Stimulated activated CD4-positive, alpha-beta T cell treated with anti-CD3 and anti-CD28 coated beads, Interleukin-15, amount 100 ng/mL, for 1 hour (primary cell): ENCODE data around the gene C4orf54.

Experiments used
- DNase-seq, 2 donors: peaks; one replicate each; pipeline ENCODE4 v3.0.0-alpha.2; 2020; ENCODE audit warnings: low read depth in 1 of 2, low spot score in 1 of 2

The C4orf54 gene

DNA sequence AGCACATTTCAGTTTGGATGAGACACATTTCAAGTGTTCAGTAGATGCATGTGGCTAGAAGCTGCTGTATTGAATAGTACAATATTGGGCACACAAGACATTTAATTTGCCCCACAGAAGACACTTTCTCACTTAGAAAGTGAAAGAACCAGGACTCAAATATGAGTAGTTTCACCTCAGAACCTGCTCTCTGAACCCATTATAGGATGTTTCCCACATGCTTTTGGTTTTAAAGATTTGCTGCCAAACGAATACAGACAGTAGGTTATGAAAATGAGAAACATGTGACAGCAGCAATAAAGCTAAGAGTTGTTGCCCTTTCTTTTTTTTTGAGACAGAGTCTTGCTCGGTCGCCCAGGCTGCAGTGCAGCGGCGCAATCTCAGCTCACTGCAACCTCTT is 32.3 kb downstream of the C4orf54 start:
- DNase-seq, result no peak

DNA sequence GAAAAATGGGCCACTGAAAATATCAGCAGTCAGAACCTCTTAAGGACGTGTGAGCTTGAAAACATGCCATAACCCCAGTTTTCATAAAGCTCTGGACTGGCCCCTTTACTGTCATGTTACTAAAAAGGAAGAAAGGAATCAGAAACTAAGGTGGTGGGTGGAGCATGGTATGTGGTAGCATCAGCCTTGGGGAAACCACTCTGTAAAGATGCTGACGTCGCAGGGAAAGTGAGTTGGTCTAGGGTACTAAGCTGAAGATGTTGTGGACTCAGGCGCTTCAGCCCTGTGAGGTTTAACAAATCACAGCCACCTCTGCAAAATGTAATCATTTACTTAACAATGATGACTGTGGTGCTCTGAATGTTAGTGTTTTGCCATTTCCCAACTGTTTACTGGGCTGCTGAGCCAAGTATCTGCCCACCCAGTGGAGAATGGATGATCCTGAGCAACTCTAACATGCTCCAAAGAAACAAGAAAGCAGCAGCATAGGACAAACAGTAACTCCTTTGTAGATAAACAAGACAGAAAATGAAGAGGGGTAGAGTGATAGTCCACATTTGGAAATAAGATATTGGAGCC is 33.4 kb downstream of the C4orf54 start:
- DNase-seq, result no peak

GRCh38 chr4:99622341-99622740 is 35.3 kb downstream of the C4orf54 start:
- no peak for DNase-seq

- no peak for DNase-seq
Measured at GRCh38 chr4:99617374-99617773, 40.3 kb downstream of the C4orf54 start.

DNA sequence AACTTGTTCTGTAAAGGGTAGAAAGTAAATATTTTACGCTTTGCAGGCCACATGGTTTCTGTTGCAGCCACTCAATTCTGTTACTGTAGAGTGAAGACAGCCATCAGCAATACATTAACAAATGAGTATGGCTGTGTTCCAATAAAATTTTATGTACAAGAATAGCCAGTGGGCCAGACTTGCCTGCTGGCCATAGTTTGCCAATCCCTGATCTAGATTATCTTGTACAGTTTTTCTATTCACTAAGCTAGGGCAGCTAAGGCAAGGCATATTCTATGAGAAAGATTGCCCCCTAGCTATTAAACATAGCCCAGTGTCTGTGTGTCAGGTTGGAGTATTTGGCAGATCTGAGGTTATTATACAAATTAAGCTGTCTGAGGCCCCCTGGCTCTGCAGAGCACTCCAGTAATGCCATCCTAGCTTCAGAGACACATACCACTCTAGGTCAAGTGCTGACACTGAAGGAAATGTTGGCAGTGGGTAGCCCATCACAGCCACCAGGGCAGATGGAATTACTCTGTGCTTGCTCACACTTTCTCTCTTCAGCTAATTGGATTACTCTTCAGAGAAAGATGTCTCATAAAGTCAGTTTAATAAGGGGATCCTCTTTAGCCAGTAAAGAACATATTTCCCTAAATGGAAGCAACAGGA is 42.3 kb downstream of the C4orf54 start:
- DNase-seq, result no peak

DNA sequence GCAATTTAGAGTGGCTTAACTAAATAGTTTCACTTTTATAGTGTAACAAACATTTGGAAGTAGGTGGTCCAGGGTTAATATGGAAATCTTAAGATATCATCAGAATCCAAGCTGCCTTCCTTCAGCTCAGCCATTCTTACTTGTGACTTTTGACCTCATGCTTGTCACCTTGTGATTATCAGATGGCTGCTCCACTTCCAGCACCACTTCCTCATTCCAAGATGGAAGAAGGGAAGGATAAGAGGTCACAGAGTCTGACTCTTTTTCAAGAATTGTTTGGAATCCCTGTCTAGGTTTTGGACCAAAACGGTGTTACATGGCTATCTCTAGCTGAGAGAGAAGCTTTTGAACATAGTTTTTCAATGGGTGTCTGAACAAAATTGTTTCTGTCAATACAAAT is 43.1 kb downstream of the C4orf54 start:
- no peak for DNase-seq

- no peak for DNase-seq
Measured at GRCh38 chr4:99612704-99613103, 44.9 kb downstream of the C4orf54 start.

GRCh38 chr4:99612281-99612680 is 45.3 kb downstream of the C4orf54 start:
- DNase-seq, result no peak

GRCh38 chr4:99610605-99611175 is 46.9 kb downstream of the C4orf54 start:
- DNase-seq, result no peak

- no peak for DNase-seq
Measured at GRCh38 chr4:99608417-99608816, 49.2 kb downstream of the C4orf54 start.
